Hepatocyte (in vitro differentiated cells): ENCODE measurements around the gene RALGDS. TPM values are rescaled to one million over a fixed set of nuclear protein-coding genes. Genes with fewer than 3 reads are reported as not detected.
A peak's percentile ranks its signal among the peaks of the same experiment; 100 is the strongest.

ENCODE experiments used
- DNase-seq: peaks from one replicate; pipeline ENCODE4 v3.0.0-alpha.2; 2016; ENCODE audit warnings: low spot score
- H2AFZ ChIP-seq: fragments of 200-600 bp; sonication (generic); 2 replicates; pipeline ENCODE4 v1.6.0; 2016; ENCODE audit warnings: antibody characterized with exemption, mild to moderate bottlenecking
- H3K27ac ChIP-seq: fragments of 200-600 bp; sonication (generic); 2 replicates; pipeline ENCODE4 v1.5.1; 2016; ENCODE audit warnings: mild to moderate bottlenecking
- H3K27me3 ChIP-seq: fragments of 200-600 bp; sonication (generic); 2 replicates; pipeline ENCODE4 v1.6.1; 2016
- H3K36me3 ChIP-seq: fragments of 200-600 bp; sonication (generic); replicated peaks from 2 replicates; pipeline ENCODE4 v1.5.1; 2016; ENCODE audit warnings: low read depth; ENCODE audit not compliant: insufficient read depth
- H3K4me1 ChIP-seq: fragments of 200-600 bp; sonication (generic); 2 replicates; pipeline ENCODE4 v1.5.1; 2016; ENCODE audit warnings: mild to moderate bottlenecking, moderate library complexity; ENCODE audit not compliant: insufficient read depth
- H3K4me2 ChIP-seq: fragments of 200-600 bp; sonication (generic); 2 replicates; pipeline ENCODE4 v1.6.0; 2016
- H3K4me3 ChIP-seq: fragments of 200-600 bp; sonication (generic); 2 replicates; pipeline ENCODE4 v1.5.1; 2016; ENCODE audit warnings: mild to moderate bottlenecking
- H3K79me2 ChIP-seq: fragments of 200-600 bp; sonication (generic); 2 replicates; pipeline ENCODE4 v1.6.0; 2017; ENCODE audit warnings: mild to moderate bottlenecking
- H3K9me2 ChIP-seq: fragments of 200-600 bp; sonication (generic); replicated peaks from 2 replicates; pipeline ENCODE4 v1.6.0; 2017; ENCODE audit warnings: mild to moderate bottlenecking; ENCODE audit not compliant: insufficient read depth
- H3K9me3 ChIP-seq: fragments of 200-600 bp; sonication (generic); 2 replicates; pipeline ENCODE4 v1.5.1; 2016; ENCODE audit warnings: low read depth, mild to moderate bottlenecking
- H4K20me1 ChIP-seq: fragments of 200-600 bp; sonication (generic); 2 replicates; pipeline ENCODE4 v1.6.0; 2016; ENCODE audit warnings: mild to moderate bottlenecking; ENCODE audit not compliant: insufficient read depth, poor library complexity, severe bottlenecking
- CTCF ChIP-seq: fragments of 200-600 bp; sonication (generic); IDR thresholded peaks from 2 replicates; pipeline ENCODE4 v1.5.1; 2016; ENCODE audit warnings: antibody characterized with exemption, mild to moderate bottlenecking; ENCODE audit not compliant: poor library complexity
- EZH2 ChIP-seq: fragments of 200-600 bp; sonication (generic); IDR thresholded peaks from 2 replicates; pipeline ENCODE4 v1.6.1; 2016; ENCODE audit warnings: antibody characterized with exemption, mild to moderate bottlenecking, borderline replicate concordance
- EZH2phosphoT487 ChIP-seq: fragments of 200-600 bp; sonication (generic); IDR thresholded peaks from one replicate; pipeline ENCODE4 v1.6.1; 2018; ENCODE audit warnings: antibody characterized with exemption, mild to moderate bottlenecking, low read depth, moderate library complexity; ENCODE audit not compliant: unreplicated experiment, severe bottlenecking
- WGBS: methylation state at CpG from one replicate; pipeline ENCODE4 v1.1.6; 2016; ENCODE audit warnings: low lambda C conversion rate; ENCODE audit errors: missing lambda C conversion rate; 5-methylcytosine and 5-hydroxymethylcytosine counted together
- polyA plus RNA-seq: library from polyadenylated mRNA; unstranded; fragments of >200 nt; fragmentation: Nextera tagmentation; extraction: Ambion mirVana; gene quantifications from 2 replicates; pipeline ENCODE4 v1.2.1, GENCODE V29; 2016
- total RNA-seq: library from RNA; depleted of rRNA; stranded (reverse); fragments of >200 nt; gene quantifications from 2 replicates; pipeline ENCODE4 v1.2.3, GENCODE V29; 2014

RALGDS gene
- total and polyA plus RNA-seq, 2 experiments from 2014 or later, result 26.9 to 48.0 TPM

GRCh38 chr9:133104718-133105460 lies 16.2 kb downstream of the RALGDS start:
- no peaks in the 10 kb centered on the region for H3K9me3 ChIP-seq
- no peak overlapping the region for H3K27ac ChIP-seq
- no peaks in the 10 kb centered on the region for H4K20me1 ChIP-seq
- H3K27me3 ChIP-seq, result no peaks in the 10 kb centered on the region
- TF ChIP-seq EZH2 (no peak), CTCF (no peak), EZH2phosphoT487 (no peak)
- H3K4me3 ChIP-seq, result no peak overlapping the region
- no peaks in the 10 kb centered on the region for H3K9me2 ChIP-seq
- H3K79me2 ChIP-seq, result no peaks in the 10 kb centered on the region
- H2AFZ ChIP-seq, result no peak overlapping the region
- 91% methylated on average over 15 of the region's 15 CpGs for WGBS
- no peak for DNase-seq
- H3K4me2 ChIP-seq, result no peak overlapping the region
- H3K4me1 ChIP-seq, result no peaks in the 10 kb centered on the region
- H3K36me3 ChIP-seq, result no peaks in the 10 kb centered on the region

- no peak overlapping the region for H3K4me3 ChIP-seq
- H2AFZ ChIP-seq, result no peak overlapping the region
- no peaks in the 10 kb centered on the region for H3K9me3 ChIP-seq
- no peak for DNase-seq
- H3K36me3 ChIP-seq, result no peaks in the 10 kb centered on the region
- H3K79me2 ChIP-seq, result no peaks in the 10 kb centered on the region
- H3K27ac ChIP-seq, result no peak overlapping the region
- no peaks in the 10 kb centered on the region for H3K9me2 ChIP-seq
- H3K4me1 ChIP-seq, result no peaks in the 10 kb centered on the region
- no peaks in the 10 kb centered on the region for H3K27me3 ChIP-seq
- H3K4me2 ChIP-seq, result no peak overlapping the region
- H4K20me1 ChIP-seq, result no peaks in the 10 kb centered on the region
- TF ChIP-seq EZH2phosphoT487 (no peak), EZH2 (no peak), CTCF (no peak)
- WGBS, result 92% methylated on average over 10 of the region's 12 CpGs
Observed at GRCh38 chr9:133103987-133104505, 17.0 kb downstream of the RALGDS start.

DNA sequence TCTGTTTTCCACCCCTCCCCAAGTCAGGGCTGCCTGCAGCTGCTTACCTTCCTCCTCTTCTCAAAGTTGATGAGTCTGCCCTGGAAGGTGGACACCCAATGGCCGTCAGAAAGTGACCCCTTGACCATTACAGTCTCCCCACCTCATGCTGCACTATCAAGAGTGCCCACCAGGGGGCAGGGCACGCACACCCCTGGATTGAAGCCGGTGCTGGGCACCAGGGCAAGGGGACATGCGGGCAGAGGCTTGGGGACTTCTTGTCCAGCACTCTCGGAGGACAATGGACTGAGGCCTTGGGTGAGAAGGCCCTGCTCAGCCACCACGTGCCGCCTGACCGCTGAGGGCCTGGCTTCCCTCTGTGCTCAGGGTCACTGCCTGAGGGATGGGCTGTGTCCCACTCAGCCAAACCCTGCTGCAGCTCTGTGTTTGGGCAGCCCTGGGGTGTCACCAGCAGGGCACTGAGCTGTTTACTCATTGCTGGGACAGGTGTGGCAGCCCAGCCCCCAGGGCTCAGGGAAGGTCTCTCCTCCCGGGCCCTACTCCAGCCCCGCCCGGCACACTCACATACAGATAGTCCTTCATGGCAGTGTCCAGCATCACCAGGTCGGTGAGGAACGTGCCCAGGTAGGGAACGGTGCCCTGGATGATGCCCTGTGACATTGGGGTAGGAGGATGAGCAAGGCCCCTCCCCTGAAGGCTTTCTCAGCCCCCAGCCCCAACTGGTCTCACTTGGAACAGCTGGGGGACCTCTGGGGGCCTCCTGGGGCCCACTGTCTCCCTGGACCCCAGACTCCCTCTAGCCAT lies 17.7 kb downstream of the RALGDS start:
- H3K4me1 ChIP-seq, result no peaks in the 10 kb centered on the region
- no peak overlapping the region for H2AFZ ChIP-seq
- H3K27ac ChIP-seq, result no peak overlapping the region
- no peaks in the 10 kb centered on the region for H3K9me3 ChIP-seq
- H3K79me2 ChIP-seq, result no peaks in the 10 kb centered on the region
- no peaks in the 10 kb centered on the region for H3K36me3 ChIP-seq
- 63% methylated on average over 14 of the region's 14 CpGs for WGBS
- no peaks in the 10 kb centered on the region for H4K20me1 ChIP-seq
- peak; percentile 56 for DNase-seq
- no peak overlapping the region for H3K4me2 ChIP-seq
- no peak overlapping the region for H3K4me3 ChIP-seq
- no peaks in the 10 kb centered on the region for H3K9me2 ChIP-seq
- TF ChIP-seq CTCF (peak; percentile 84), EZH2 (no peak)
- H3K27me3 ChIP-seq, result no peaks in the 10 kb centered on the region
